HPDE6-E6E7 (cell line): ENCODE measurements around the gene NUDT11.
"Not testable (repeated sequence)": the region's sequence is repeated elsewhere in the genome, so short reads cannot be mapped to it uniquely, and the experiment has no call there.

ENCODE experiments used
- DNase-seq: peaks from one replicate; pipeline ENCODE4 v3.0.0; 2011; ENCODE audit warnings: missing footprints; ENCODE audit errors: extremely low spot score

The NUDT11 gene

GRCh38 chrX:51496501-51497291, at the start of gene NUDT11:
Gene NUDT11, minus strand, starts transcription at chrX:51496592. Its CDS starts 148 bp downstream, at chrX:51496444.
- DNase-seq = peak; percentile 19

- DNase-seq = no peak
Measured at GRCh38 chrX:51520393-51520792, 24.0 kb upstream of the NUDT11 start.

DNA sequence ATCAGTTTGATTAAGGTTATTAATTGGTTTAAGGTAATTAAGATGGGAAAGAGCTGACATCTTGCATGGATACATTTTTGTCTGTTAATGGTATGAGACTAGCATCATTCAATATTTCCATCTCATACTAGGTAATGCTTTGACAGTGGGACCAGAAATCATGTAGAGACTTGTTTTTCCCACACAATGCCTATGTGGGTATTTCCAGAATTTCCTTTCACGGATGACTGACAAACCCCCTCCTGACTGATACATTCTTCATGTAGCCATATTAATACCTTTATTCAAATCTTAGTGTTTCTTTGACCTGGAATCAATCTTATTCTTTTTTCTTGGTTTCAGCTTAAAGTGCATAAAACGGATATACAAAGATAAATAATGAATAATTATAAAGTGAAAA, 22.7 kb upstream of the NUDT11 start:
- DNase-seq = not testable (repeated sequence)

- no peak for DNase-seq
Measured at GRCh38 chrX:51507551-51507950, 11.2 kb upstream of the NUDT11 start.

GRCh38 chrX:51495701-51496488, 497 bp downstream of the NUDT11 start:
- not testable (repeated sequence) for DNase-seq

DNA sequence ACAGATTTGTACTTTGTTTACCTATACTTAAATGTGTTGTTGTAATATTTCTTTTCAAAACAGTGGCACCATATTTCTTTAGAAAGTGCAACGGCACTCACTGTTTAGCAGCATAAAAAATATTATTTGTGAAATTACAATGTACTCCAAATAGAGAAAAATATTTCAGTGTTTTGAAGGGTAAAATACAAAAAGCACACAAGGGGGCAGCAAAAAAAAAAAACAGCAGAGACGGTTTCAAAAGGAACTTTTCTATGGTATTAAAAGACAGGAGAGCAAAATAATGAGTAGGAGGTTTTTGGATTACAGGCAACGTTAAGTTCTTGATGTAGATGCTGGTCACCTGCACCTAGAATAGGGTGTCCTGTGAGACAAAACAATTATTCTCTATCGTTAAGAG, 2.0 kb downstream of the NUDT11 start:
- DNase-seq = no peak

DNA sequence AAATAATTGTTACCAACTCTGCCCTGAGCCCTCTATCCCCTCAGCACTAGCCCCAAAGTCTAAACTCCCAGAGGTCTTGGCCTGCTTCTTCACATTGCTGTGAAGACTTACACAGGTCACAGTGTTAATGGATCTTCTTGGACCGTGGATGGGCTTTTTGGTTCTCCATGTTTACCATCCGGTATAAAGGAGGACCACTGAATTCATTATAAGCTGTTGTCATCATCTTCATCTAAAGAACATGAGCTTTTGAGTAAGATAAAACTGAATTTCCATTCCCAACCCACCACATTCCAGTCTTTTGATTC, 8.5 kb downstream of the NUDT11 start:
- DNase-seq = no peak

GRCh38 chrX:51484616-51485015, 11.8 kb downstream of the NUDT11 start:
- DNase-seq = no peak

DNA sequence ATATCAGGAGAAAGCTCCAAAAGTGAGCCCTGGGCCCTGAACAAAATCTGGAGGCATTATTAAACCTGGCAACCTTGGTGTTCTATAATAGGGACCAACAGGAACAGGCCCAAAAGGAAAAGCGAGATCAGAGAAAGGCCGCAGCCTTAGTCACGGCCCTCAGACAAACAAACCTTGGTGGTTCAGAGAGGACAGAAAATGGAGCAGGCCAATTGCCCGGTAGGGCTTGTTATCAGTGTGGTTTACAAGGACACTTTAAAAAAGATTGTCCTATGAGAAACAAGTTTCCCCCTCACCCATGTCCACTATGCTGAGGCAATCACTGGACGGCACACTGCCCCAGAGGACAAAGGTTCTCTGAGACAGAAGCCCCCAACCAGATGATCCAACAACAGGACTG, 14.0 kb downstream of the NUDT11 start:
- DNase-seq = not testable (repeated sequence)

- no peak for DNase-seq
Measured at GRCh38 chrX:51476930-51477329, 19.5 kb downstream of the NUDT11 start.

DNA sequence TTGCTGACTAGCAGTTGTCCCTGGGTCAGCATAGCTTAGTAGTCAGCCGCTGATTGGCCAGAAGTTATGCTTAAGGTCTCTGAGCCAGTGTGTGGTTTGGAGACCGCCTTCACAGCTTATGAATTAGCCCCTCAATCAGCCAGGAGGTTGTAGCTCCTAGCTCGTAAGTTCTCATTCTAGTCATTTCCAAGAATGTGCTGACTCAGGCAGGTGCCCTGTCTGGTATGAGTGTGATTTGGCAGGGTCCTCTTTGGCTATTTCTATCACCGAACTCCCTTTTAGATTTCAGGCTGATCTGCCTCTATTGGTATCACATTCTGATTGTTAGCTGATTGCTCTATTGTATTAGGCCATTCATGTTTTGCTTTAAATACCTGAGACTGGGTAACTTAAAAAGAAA, 33.1 kb downstream of the NUDT11 start:
- no peak for DNase-seq

GRCh38 chrX:51461053-51462044, 35.0 kb downstream of the NUDT11 start:
- DNase-seq = no peak

GRCh38 chrX:51459125-51459524, 37.3 kb downstream of the NUDT11 start:
- DNase-seq = no peak

DNA sequence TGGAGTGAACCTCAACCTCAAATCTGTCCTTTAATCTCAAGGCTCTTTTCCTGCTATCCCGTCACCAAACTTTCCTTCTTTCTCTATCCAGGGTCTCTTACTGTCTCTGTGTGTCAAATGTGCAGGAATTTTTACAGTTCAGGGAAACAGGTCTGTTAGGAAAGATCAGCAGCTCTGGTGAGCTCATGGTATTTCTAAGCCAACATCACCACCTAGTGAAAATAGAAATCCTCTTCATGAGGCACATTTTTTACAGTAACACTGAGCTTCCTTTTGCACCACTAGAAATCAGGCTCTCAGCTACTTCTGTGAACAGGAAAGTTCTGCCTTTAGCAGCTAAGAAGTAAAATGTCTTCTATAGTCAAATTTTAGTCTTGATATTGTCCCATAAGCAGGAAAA, 39.6 kb downstream of the NUDT11 start:
- no peak for DNase-seq

DNA sequence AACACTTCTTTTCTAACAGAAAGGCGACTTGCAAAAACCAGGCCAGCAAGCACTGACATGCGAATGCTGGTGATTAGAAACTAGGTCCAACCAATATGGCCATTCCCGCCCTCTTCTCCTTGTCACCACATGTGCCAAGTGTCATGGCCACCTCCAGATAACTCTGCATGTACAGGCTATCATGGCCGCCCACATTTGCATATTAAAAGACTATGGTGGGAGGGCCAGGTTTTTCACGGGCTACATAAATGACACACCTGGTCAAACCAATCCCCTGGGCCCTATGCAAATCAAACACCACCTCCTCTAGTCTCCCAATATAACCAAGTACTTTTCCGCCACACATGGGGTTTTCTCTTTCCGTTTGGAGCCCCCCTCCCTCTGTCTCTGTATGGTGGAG, 40.1 kb downstream of the NUDT11 start:
- DNase-seq = no peak

DNA sequence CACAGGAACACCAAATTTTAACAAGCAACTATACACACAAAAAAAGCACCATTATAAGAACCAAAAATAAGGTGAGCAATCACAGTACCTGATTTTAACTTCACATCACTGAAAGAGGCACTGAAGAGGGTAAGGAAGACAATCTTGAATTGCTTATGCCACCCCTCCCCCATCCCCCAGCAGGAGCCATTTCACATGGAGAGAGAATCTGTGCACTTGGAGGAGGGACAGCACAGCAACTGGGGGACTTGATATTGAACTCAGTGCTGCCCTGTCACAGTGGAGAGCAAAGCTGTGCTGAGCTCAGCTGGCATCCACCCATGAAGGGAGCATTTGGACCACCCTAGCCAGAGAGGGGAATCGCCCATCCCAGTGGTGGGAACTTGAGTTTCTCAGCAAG, 56.0 kb downstream of the NUDT11 start:
- DNase-seq = no peak
